MV-4-11 (cell line): ENCODE results near the gene LMCD1.

ENCODE experiments used
- DNase-seq: peaks from one replicate; lab custom pipeline; 2025; lab: John Stamatoyannopoulos, UW

LMCD1 gene

GRCh38 chr3:8505621-8506020, 4.0 kb downstream of the LMCD1 start:
- DNase-seq = no peak

GRCh38 chr3:8506571-8507061, 5.0 kb downstream of the LMCD1 start:
- no peak for DNase-seq

- DNase-seq = no peak
Observed at GRCh38 chr3:8507496-8507895, 5.9 kb downstream of the LMCD1 start.

DNA sequence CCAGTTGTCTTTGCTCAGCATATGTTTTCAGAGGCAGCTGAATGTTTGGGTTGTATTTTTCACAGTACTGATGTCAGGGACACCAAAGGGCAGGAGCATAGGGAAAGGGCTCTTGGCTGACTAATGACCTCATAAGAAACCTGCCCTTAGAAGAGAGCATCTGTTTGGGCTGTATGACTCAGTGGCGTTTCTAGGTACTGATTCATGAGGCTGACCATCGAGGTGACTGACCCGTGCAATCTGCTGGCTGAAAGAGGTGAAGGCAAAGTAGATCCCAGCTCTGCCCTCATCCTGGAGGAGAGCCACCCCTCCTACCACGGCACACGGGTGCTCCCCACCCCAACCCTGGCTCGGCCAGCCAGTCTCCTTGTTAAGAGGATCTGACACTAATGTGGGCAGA, 8.3 kb downstream of the LMCD1 start:
- DNase-seq = no peak

DNA sequence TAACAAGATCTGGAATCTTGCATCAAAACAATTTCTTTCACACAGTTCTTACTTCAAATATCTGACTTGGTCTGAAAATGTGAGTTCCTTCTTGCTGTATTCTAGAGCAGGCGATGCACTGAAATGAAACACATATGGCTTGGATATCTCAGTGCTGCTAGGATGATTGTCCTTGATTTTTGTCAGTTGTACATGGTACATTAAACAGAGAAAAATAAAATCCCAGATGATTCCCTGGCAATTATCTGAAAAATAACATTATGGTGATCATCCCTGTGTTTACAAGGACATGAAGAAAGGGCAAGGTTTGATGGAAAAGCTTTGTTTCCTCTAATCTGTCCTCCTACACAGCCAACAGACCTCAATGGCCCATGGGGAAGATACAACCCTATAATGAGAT, 10.6 kb downstream of the LMCD1 start:
- DNase-seq = no peak

DNA sequence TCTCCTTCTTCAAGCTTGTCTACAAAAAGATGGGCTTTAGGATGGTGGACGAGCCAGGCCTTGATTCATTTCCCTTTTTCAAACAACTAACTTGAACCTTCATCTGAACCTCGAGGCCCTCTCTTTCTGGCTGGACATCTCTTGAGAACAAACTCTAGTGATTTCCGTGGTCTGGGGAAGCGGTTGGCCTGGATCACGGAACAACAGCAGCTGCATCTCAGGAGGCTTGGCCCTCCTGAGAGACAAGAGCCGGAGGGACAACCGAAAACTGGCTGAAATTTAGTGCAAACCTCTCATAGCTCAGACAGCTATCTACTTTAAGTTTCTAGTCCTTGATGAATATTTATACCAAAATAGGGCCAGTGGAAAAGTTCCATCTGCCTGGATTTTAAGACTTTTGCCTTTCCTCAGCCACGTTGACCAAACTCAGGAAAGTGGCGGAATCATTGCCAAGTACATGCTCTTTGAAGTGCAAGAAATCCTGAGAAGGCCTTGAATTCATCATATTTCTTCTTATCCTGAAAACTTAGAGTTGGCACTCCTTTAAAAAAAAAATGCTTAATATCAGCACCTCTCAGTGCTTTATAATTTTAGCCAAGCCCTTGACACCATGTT, 14.5 kb downstream of the LMCD1 start:
- DNase-seq = peak; percentile 84

DNA sequence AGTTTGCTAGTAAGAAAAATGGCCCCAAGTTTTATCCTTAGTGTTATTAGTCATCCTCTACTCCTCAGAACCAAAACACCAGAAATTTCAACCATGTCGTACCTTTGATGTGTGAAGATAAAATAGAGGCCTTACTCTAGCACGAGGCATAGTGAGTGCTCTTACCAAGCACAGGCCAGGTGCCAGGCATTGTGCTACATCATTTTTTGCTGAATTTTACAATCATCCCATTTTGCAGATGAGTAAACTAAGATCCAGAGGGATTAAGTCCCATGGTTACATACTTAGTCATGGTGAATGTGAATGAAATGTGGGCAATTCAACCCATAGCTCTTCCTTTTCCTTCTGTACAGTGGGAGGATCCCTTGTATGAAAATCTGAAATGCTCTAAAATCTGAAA, 15.2 kb downstream of the LMCD1 start:
- DNase-seq = no peak

- no peak for DNase-seq
Observed at GRCh38 chr3:8517487-8517886, 15.9 kb downstream of the LMCD1 start.

GRCh38 chr3:8518138-8518537, 16.5 kb downstream of the LMCD1 start:
- no peak for DNase-seq

DNA sequence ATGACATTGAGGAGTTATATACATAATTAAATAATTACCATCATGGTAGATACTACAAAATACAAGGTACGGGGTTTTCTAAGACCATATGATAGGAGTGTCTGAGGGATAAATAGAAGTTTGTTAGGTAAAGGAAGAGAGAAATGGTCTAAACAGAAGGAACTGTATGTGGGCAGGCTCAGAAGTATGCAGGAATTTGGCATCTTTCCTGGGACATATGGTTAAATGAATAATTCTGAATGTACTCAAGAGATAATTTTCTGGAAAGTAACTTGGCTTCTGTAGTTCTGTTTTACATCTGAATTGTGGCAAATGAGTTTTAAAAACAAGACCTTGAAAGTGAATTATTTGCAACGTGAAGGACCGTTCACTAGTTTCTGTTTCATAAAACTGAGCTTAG, 17.5 kb downstream of the LMCD1 start:
- DNase-seq = no peak

DNA sequence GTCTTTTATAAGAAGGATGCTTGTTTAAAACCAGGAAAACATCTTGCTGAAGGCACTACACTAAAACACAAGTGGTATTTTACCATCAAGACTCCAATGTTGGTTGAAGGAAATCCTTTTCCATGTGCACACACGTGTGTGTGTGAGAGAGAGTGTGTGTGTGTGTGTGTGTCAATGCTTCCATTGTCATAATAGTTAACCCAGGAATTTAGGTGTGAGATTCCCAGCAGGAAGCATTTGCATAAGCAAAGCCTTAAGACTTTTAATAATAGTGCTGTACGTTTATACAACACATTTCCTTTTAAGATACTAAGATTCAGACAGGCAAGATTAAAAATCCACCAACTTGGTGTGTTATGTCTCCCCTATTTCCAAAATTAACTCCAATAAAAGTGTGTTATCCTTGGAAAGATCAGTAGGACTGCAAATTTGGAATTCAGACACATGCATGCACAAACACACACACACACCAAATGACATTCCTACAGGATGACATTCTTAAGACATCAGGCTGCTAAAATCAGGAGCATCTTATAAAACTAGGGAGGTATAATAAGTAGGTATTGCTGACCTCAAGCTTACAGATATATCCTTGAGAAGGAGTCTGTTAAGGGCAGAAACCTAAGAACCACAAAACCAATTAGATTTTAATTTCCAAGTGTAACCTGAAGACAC, 18.3 kb downstream of the LMCD1 start:
- no peak for DNase-seq

- no peak for DNase-seq
Observed at GRCh38 chr3:8520816-8521403, 19.3 kb downstream of the LMCD1 start.

DNA sequence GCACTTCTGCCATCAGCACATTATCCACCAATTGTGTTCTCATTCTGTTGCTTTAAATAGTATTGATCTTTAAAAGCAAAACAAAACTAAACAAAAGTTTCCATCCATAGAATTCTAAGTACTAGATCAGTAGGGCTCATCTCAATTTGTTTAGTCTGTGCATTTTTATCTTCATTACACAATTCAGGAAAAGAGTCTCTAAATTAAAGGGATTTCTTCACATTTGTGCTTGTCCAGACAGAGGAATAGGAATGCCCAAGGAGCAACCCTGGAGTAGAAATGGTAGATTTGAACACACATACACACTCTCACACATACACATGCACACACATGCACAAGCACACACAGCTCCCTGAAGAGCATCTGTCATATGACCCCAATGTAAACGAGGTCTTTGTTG, 21.4 kb downstream of the LMCD1 start:
- DNase-seq = no peak

DNA sequence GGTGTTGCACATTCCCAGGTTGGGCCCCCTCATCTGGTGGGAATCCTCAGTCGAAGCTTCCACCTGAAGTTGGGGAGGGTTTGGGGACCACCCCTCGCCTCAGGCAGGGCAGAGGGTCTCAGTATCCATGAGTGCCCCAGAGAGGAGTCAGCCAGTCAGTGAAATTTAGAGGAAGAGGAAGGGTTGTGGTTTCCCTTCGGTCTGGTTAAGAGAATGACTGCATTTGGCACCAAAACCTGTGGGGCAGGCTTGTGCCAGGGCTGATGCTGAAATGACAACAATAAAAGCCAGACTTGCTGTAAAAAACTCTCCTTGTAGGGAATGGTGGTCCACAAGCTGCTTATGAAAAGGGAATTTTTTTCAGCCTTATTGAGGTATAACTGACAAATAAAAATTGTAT, 22.6 kb downstream of the LMCD1 start:
- DNase-seq = peak; percentile 71

GRCh38 chr3:8524656-8525399, 23.2 kb downstream of the LMCD1 start:
- no peak for DNase-seq

GRCh38 chr3:8525893-8526292, 24.3 kb downstream of the LMCD1 start:
- DNase-seq = no peak

- DNase-seq = peak; percentile 78
Observed at GRCh38 chr3:8529181-8529637, 27.6 kb downstream of the LMCD1 start.

GRCh38 chr3:8529738-8530525, 28.3 kb downstream of the LMCD1 start:
- peak; percentile 90 for DNase-seq

DNA sequence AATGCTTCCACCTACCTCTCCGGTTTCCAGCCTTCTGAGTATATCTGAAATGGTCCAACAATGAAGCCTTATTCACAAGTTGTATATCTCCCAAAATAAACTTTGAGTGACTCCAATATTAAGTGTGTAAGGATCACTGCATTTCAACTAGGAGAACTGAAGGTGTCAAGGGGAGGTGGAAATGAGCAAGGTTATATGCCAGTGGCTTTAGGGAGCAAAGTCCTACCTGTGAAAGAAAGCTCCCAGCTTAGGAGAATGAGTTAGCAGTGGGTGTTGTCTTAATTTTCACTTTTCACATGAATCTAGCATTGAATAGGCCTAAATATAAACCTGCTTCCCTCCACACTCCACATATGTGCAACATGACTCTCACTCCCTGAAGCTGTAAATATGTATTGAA, 29.0 kb downstream of the LMCD1 start:
- no peak for DNase-seq

DNA sequence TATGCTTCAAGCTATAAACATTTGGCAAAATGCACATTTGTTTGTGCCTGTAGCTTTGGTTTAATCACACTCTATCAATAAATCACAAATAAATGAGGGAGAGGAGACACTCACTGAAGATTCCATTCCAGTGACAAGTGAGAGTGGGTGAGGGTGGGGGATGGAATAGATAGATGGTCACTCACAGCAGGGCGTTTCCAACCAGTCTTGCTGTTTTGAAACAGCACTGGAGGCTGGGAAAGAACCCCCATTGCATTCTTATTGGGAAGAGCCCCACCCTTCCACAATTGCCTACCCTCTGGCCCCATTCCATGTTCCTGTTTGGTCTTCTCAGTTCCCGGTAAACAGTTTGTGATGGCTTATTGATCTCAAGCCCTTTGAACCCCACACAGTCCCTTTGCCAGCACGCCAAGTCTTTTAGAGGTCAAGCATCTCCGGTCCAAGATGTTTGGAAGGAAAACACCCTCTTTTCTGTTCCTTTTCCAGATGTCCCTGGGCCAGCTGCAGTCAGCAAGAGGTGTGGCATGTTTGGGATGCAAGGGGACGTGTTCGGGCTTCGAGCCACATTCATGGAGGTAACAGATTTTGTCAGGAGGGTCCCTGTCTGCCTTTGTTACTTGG, 30.7 kb downstream of the LMCD1 start:
- no peak for DNase-seq
